GM12801 (cell line): ENCODE data around the gene PLD1.

ENCODE experiments used
- CTCF ChIP-seq: IDR thresholded peaks from one replicate; pipeline ENCODE4 v1.5.1; 2011; ENCODE audit warnings: control low read depth; ENCODE audit not compliant: insufficient read length; ENCODE audit errors: extremely low read depth

PLD1 gene

GRCh38 chr3:171828902-171829770 lies 18.9 kb upstream of the PLD1 start:
- TF ChIP-seq CTCF: no peak

- TF ChIP-seq CTCF: no peak
These were observed 17.7 kb upstream of the PLD1 start for GRCh38 chr3:171827836-171828458.

- no peak for TF ChIP-seq CTCF
These were observed 17.1 kb upstream of the PLD1 start for GRCh38 chr3:171827385-171827784.

GRCh38 chr3:171825222-171825828 lies 15.0 kb upstream of the PLD1 start:
- no peak for TF ChIP-seq CTCF

- no peak for TF ChIP-seq CTCF
These were observed 14.5 kb upstream of the PLD1 start for GRCh38 chr3:171824824-171825221.

GRCh38 chr3:171824116-171824515 lies 13.8 kb upstream of the PLD1 start:
- TF ChIP-seq CTCF: no peak

GRCh38 chr3:171822431-171823106 lies 12.3 kb upstream of the PLD1 start:
- TF ChIP-seq CTCF: no peak
